NCI-H524 (cell line): Measurements from ENCODE around the gene PCDHGA3.
"Not testable (repeated sequence)": the region's sequence is repeated elsewhere in the genome, so short reads cannot be mapped to it uniquely, and the experiment has no call there.

Experiments
- DNase-seq, 2 experiments: peaks; one replicate each; lab custom pipeline; 2025; lab: John Stamatoyannopoulos, UW

The PCDHGA3 gene

GRCh38 chr5:141382469-141383294 lies 39.1 kb downstream of the PCDHGA3 start, which contains the start of gene PCDHGA7:
TSS of gene PCDHGA7 (plus strand) at chr5:141382742. CDS start at chr5:141382900, 158 bp downstream.
- DNase-seq, result no peak

DNA sequence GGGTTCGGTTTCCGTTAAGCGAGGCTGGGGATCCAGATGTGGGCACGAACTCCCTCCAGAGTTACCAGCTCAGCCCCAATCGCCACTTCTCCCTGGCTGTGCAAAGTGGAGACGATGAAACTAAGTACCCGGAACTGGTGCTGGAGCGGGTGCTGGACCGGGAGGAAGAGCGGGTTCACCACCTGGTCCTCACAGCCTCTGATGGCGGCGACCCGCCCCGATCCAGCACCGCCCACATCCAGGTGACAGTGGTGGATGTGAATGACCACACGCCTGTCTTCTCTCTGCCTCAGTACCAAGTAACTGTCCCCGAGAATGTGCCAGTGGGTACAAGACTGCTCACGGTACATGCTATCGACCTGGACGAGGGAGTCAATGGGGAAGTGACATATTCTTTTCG lies 39.7 kb downstream of the PCDHGA3 start:
- DNase-seq, result no peak

GRCh38 chr5:141384471-141385267 lies 41.0 kb downstream of the PCDHGA3 start:
- no peak for DNase-seq

GRCh38 chr5:141387557-141388311 lies 44.1 kb downstream of the PCDHGA3 start, which contains the start of gene PCDHGB4:
TSS of gene PCDHGB4 (plus strand) at chr5:141387698. CDS start at chr5:141387885, 187 bp downstream.
- DNase-seq, result not testable (repeated sequence)

GRCh38 chr5:141388661-141389060 lies 45.0 kb downstream of the PCDHGA3 start:
- no peak for DNase-seq

DNA sequence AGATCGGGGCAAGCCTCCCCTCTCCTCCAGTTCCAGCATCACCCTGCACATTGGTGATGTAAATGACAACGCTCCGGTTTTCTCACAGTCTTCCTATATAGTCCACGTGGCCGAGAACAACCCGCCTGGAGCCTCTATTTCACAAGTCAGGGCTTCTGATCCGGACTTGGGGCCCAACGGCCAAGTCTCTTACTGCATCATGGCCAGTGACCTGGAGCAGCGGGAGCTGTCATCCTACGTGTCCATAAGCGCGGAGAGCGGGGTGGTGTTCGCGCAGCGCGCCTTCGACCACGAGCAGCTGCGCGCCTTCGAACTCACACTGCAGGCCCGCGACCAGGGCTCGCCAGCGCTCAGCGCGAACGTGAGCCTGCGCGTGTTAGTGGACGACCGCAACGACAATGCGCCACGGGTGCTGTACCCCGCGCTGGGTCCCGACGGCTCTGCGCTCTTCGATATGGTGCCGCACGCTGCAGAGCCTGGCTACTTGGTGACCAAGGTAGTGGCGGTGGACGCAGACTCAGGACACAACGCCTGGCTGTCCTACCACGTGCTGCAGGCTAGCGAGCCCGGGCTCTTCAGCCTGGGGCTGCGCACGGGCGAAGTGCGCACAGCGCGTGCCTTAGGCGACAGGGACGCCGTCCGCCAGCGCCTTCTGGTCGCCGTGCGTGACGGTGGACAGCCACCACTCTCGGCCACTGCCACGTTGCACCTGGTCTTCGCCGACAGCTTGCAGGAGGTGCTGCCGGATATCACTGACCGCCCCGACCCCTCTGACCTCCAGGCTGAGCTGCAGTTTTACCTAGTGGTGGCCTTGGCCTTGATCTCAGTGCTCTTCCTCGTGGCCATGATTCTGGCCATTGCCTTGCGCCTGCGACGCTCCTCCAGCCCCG lies 45.8 kb downstream of the PCDHGA3 start:
- DNase-seq, result no peak

GRCh38 chr5:141392429-141393198 lies 49.0 kb downstream of the PCDHGA3 start, which contains the start of gene PCDHGA8:
TSS of gene PCDHGA8 (plus strand) at chr5:141392633. CDS start at chr5:141392814, 181 bp downstream.
- DNase-seq, result no peak

- no peak for DNase-seq
These were observed 49.6 kb downstream of the PCDHGA3 start for GRCh38 chr5:141393267-141393666.

GRCh38 chr5:141394401-141395187 lies 51.0 kb downstream of the PCDHGA3 start:
- not testable (repeated sequence) for DNase-seq
